ENCODE results near the gene WDR88. TPM values are rescaled to one million over a fixed set of nuclear protein-coding genes. Genes with fewer than 3 reads are reported as not detected.
"Not testable (repeated sequence)": the region's sequence is repeated elsewhere in the genome, so short reads cannot be mapped to it uniquely, and the experiment has no call there.

WDR88 gene
- total RNA-seq, 1 donor from 2014 or later, result not detected

GRCh38 chr19:33126712-33127111 is 5.2 kb upstream of the WDR88 start:
- not testable (repeated sequence) for DNase-seq (ENCODE audit: low read depth in 2 of 2)

GRCh38 chr19:33129901-33130300 is 2.0 kb upstream of the WDR88 start:
- no peak for DNase-seq (ENCODE audit: low read depth in 2 of 2)

GRCh38 chr19:33130433-33130832 is 1.5 kb upstream of the WDR88 start:
- no peak for DNase-seq (ENCODE audit: low read depth in 2 of 2)

- DNase-seq (ENCODE audit: low read depth in 2 of 2), result no peak
These were observed 511 bp downstream of the WDR88 start for GRCh38 chr19:33132425-33132824.

GRCh38 chr19:33133438-33134031 is 1.6 kb downstream of the WDR88 start:
- no peak for DNase-seq (ENCODE audit: low read depth in 2 of 2)

- no peak for DNase-seq (ENCODE audit: low read depth in 2 of 2)
These were observed 2.7 kb downstream of the WDR88 start for GRCh38 chr19:33134571-33135041.

GRCh38 chr19:33139165-33139564 is 7.3 kb downstream of the WDR88 start:
- no peak for DNase-seq (ENCODE audit: low read depth in 2 of 2)

- peak; percentile 29 to 49 for DNase-seq (ENCODE audit: low read depth in 2 of 2)
These were observed 12.0 kb downstream of the WDR88 start for GRCh38 chr19:33143897-33144405.

- DNase-seq (ENCODE audit: low read depth in 2 of 2), result no peak
These were observed 14.3 kb downstream of the WDR88 start for GRCh38 chr19:33146209-33146608.

- no peak for DNase-seq (ENCODE audit: low read depth in 2 of 2)
These were observed 15.6 kb downstream of the WDR88 start for GRCh38 chr19:33147538-33147937.

GRCh38 chr19:33150852-33151518 is 19.1 kb downstream of the WDR88 start:
- no peak for DNase-seq (ENCODE audit: low read depth in 2 of 2)

- DNase-seq (ENCODE audit: low read depth in 2 of 2), result no peak
These were observed 20.3 kb downstream of the WDR88 start for GRCh38 chr19:33152176-33152575.

- DNase-seq (ENCODE audit: low read depth in 2 of 2), result not testable (repeated sequence)
These were observed 20.7 kb downstream of the WDR88 start for GRCh38 chr19:33152625-33153024.

GRCh38 chr19:33154313-33154712 is 22.4 kb downstream of the WDR88 start:
- not testable (repeated sequence) for DNase-seq (ENCODE audit: low read depth in 2 of 2)

- no peak for DNase-seq (ENCODE audit: low read depth in 2 of 2)
These were observed 24.4 kb downstream of the WDR88 start for GRCh38 chr19:33156334-33156733.

- DNase-seq (ENCODE audit: low read depth in 2 of 2), result no peak
These were observed 26.0 kb downstream of the WDR88 start for GRCh38 chr19:33157906-33158305.

- no peak for DNase-seq (ENCODE audit: low read depth in 2 of 2)
These were observed 26.5 kb downstream of the WDR88 start for GRCh38 chr19:33158365-33158764.

GRCh38 chr19:33159149-33159548 is 27.2 kb downstream of the WDR88 start:
- DNase-seq (ENCODE audit: low read depth in 2 of 2), result no peak

- no peak for DNase-seq (ENCODE audit: low read depth in 2 of 2)
These were observed 28.0 kb downstream of the WDR88 start for GRCh38 chr19:33159893-33160292.

GRCh38 chr19:33161201-33161600 is 29.3 kb downstream of the WDR88 start:
- no peak for DNase-seq (ENCODE audit: low read depth in 2 of 2)

GRCh38 chr19:33163481-33163880 is 31.6 kb downstream of the WDR88 start:
- DNase-seq (ENCODE audit: low read depth in 2 of 2), result no peak

- DNase-seq (ENCODE audit: low read depth in 2 of 2), result not testable (repeated sequence)
These were observed 34.1 kb downstream of the WDR88 start for GRCh38 chr19:33166037-33166436.

- DNase-seq (ENCODE audit: low read depth in 2 of 2), result no peak
These were observed 35.5 kb downstream of the WDR88 start for GRCh38 chr19:33167438-33167837.

Data from dermis microvascular lymphatic vessel endothelial cell (primary cell).